NT2/D1 (cell line): ENCODE measurements around the gene LARGE1.

Experiments used
- SUZ12 ChIP-seq: IDR thresholded peaks from 2 replicates; pipeline ENCODE4 v1.6.1; 2011; ENCODE audit not compliant: insufficient read length, insufficient read depth; ENCODE audit errors: extremely low read depth
- YY1 ChIP-seq: IDR thresholded peaks from 2 replicates; pipeline ENCODE4 v1.6.1; 2011; ENCODE audit not compliant: insufficient read length, insufficient read depth
- ZNF274 ChIP-seq: IDR thresholded peaks from 2 replicates; pipeline ENCODE4 v1.6.1; 2011; ENCODE audit warnings: mild to moderate bottlenecking, low read depth, low read length

- no peak for TF ChIP-seq YY1
- TF ChIP-seq SUZ12 = no peak
- TF ChIP-seq ZNF274 = no peak
Measured at GRCh38 chr22:33520904-33521780, 399.1 kb downstream of the LARGE1 start.
